GM12874 (cell line): ENCODE results near the gene CDX1.

Experiments used
- CTCF ChIP-seq: IDR thresholded peaks from 2 replicates; pipeline ENCODE4 v1.5.1; 2011; ENCODE audit warnings: low read depth, mild to moderate bottlenecking, control low read depth, low read length, moderate library complexity; ENCODE audit not compliant: insufficient read depth

The CDX1 gene

GRCh38 chr5:150143350-150144245 lies 23.0 kb upstream of the CDX1 start:
- no peak for TF ChIP-seq CTCF

GRCh38 chr5:150144246-150144801 lies 22.3 kb upstream of the CDX1 start:
- no peak for TF ChIP-seq CTCF

GRCh38 chr5:150144879-150145278 lies 21.7 kb upstream of the CDX1 start:
- TF ChIP-seq CTCF = no peak

GRCh38 chr5:150146235-150146634 lies 20.3 kb upstream of the CDX1 start:
- no peak for TF ChIP-seq CTCF

- no peak for TF ChIP-seq CTCF
These were observed 19.5 kb upstream of the CDX1 start for GRCh38 chr5:150146862-150147601.

GRCh38 chr5:150147670-150148069 lies 18.9 kb upstream of the CDX1 start:
- TF ChIP-seq CTCF = no peak
